ENCODE data around the gene PER1.
"Not testable (repeated sequence)": the region's sequence is repeated elsewhere in the genome, so short reads cannot be mapped to it uniquely, and the experiment has no call there.

The PER1 gene

DNA sequence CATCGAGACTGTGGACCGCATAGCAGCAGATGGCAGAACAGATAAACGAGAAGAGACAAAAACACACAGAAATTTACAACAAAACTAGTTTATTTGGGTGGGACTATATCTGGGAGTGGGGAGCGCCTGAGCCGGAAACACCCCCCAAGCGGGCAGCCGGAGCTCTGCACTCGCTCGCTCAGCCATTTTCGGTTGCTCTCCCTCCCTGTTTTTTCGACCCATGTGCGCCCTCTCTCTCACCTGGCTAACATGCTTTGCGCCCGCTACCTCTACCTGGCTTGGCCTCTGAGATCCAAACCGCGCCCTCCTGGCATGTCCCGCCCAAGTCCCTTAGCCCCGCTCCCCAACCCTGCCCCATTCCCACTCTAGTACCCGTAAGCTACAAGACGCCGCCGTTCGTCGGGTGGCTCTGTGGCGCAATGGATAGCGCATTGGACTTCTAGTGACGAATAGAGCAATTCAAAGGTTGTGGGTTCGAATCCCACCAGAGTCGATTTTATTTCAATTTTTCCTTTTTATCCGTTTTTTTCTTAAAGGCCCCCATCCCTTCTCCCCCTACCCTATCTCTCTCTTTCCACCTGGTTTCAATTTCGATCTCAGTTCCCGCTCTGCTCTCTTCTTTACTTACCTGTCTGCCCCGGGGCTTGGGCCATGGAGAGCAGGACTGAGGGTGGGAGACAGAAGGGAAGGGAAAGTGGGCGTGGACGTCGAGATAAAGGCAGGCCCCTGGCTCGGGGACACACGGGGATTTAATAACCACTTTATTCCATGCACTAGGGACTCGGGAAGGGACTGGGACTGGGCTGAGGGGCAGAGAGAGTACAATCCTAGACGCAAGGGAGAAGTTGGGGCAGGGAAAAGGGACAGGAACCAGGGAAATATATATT is 31.4 kb downstream of the PER1 start:
- peak; percentile 60 for DNase-seq

DNA sequence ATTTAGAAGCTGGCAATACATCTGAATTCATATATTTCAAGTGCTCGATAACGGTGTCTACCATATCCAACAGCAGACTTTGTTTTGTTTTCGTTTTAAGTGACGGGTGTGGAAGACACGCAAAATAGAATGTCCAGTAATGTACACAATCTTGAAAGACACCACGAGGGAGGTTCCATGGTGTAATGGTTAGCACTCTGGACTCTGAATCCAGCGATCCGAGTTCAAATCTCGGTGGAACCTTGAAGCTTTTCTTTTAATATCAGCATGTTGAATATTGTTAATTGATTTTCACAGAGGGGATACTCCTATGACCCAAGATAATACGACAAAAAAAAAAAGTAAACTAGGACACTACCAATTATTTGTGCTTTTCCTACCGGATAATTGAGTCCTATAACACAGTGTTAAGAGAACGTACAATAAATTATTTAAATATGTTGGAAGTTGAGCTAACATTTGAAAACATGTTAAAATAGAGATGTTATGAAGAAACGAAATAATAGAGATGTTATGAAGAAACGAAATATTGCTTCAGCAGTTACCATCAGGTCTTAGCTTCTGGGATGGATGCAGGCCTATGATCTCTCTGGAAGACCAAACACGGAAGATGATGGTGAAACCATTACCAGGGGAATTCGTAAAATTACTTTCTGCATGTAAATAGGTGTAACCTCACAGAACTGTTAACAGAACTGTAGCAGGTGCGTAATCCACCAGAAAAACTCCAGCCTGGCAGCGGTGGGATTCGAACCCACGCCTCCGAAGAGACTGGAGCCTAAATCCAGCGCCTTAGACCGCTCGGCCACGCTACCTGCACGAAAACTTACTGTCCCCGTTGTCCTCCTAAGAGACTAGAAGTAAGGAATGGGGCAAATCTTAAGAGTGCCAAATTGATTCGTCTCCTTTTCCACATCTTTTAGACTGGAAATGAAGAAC is 32.4 kb downstream of the PER1 start:
- DNase-seq: peak; percentile 78

GRCh38 chr17:8118769-8119580 is 33.2 kb downstream of the PER1 start:
- peak; percentile 76 for DNase-seq

- no peak for DNase-seq
Observed at GRCh38 chr17:8117980-8118768, 34.0 kb downstream of the PER1 start, which contains the start of gene ALOXE3. ALOXE3 (minus strand) TSS chr17:8118514; CDS start chr17:8117990, 524 bp downstream.

GRCh38 chr17:8117367-8117979 is 34.7 kb downstream of the PER1 start:
- no peak for DNase-seq

- no peak for DNase-seq
Observed at GRCh38 chr17:8116776-8117175, 35.4 kb downstream of the PER1 start.

GRCh38 chr17:8110907-8111306 is 41.3 kb downstream of the PER1 start:
- no peak for DNase-seq

- no peak for DNase-seq
Observed at GRCh38 chr17:8110456-8110804, 41.8 kb downstream of the PER1 start.

DNA sequence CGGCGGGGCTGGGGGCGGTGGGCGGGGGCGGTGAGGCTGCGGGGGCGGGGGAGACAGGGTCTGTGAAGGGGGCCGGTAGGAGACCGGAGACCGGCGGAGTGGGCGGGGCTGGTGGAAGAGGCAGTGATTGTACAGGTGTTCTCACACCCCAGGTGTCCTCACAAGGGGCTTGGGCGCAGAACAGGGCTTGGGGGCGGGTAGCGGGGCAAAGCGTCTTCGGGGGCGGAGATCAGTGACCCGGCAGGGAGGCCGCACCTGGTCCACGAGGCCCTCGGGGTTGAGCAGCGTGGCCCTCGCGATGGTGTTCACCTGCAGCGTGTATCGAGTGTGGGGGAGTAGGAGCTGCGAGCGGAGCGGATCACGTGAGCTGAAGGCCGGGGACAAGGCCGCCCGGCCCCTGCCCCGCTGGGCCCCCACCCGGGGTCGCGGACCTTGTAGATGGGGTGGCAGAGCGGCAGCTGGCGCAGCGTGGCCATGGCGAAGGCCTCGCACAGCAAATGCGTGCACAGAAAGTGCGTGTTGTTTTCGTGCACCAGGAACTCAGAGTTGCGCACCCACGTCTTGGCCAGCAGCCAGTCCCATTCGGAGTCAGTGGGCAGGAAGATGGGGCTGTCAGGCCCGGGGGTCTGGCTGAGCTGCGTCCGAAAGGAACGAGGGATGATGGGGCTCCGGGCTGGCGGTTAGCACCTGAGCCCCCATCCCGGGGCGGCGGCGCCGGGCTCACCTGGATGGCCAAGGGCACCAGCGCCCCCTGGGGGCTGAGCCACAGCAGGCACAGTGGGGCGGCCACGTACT is 42.3 kb downstream of the PER1 start:
- DNase-seq: no peak

DNA sequence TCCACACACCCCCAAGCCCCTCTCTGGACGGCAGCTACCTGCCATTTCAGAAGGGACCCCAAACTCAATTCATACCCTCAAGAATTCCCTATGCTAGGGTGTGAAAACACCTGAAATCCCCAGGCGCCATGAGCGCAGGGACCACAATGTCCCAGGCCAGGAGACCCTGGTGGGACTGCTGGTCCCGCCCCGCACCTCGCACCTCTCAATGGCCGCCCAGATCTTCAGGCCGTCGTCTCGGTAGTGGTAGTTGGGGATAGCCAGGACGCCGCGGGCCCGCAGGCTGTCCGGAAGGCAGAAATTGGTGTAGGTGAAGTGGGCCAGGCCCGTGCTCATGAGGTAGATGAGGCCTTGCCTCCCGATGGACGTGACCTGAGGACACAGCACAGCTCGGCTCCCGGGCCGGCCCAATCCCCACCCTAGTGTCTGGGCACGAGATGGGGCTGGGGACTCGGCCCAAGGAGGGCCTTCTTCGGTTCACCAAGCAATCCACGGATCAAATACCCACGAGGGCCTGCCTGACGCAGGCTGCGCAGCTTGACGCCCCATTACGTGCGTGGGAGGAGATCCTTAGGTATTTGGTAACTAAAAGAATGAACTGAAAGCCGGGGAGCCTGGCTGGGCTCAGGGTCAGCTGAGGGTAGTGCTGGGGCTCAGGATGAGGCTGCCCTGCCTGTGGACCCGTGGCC is 43.1 kb downstream of the PER1 start:
- DNase-seq: no peak

- not testable (repeated sequence) for DNase-seq
Observed at GRCh38 chr17:8106980-8107379, 45.2 kb downstream of the PER1 start.

DNA sequence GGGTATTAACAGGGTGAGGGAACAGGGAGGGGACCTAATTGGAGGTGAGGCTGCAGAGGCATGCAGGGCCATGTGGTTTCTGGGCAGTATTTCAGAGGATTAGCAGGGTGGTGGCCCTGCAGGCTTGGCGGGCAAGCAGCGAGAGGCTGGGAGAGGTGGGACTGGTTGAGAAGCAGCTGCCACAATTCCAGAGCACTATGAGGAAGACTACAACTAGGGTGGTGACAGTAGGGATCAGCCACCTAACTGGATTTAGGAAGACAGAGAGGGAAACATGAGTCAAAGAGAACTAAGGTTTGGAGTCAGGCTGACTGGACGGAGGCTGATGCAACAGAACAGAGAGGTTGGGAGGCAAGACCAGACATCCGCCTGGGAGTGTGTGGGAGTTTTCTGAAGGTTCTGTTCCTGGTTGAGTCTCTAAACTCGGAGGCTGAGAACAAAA is 46.2 kb downstream of the PER1 start:
- DNase-seq: no peak

GRCh38 chr17:8104911-8105310 is 47.3 kb downstream of the PER1 start:
- no peak for DNase-seq

DNA sequence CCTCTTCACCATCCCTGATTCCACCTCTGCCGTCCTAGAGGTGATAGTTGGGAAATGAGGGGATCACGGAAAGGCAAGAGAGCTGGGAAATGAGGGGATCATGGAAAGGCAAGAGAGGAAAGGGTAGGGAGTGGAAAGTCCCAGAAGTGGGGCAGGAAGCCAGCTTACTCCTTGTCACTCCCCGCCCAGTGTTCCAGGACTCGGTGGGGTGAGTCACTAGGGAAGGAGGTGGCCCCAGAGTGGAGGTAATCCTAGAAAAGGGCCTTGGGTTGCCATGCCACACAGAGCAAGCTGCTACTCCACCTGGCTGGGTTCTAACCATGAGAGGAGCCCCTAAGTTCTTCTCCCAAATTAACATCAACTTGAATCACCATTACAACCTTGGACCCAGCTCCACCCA is 48.7 kb downstream of the PER1 start:
- no peak for DNase-seq

DNA sequence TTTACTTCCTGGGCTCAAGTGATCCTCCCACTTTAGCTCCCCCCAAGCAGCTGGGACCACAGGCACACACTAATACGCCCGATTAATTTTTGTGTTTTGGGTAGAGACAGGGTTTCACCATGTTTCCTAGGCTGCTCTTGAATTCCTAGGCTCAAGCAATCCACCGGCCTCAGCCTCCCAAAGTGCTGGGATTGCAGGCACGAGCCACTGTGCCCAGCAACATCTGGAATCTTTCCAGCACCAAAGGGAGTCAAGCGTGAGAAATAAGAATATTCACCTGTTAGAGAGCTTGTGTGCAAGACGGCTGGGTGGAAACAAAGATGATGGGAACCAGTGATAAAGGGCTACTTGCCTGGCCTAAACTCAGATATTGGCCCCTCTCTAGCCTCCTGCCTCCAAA is 50.5 kb downstream of the PER1 start:
- peak; percentile 66 for DNase-seq

- DNase-seq: no peak
Observed at GRCh38 chr17:8100763-8101162, 51.4 kb downstream of the PER1 start.

DNA sequence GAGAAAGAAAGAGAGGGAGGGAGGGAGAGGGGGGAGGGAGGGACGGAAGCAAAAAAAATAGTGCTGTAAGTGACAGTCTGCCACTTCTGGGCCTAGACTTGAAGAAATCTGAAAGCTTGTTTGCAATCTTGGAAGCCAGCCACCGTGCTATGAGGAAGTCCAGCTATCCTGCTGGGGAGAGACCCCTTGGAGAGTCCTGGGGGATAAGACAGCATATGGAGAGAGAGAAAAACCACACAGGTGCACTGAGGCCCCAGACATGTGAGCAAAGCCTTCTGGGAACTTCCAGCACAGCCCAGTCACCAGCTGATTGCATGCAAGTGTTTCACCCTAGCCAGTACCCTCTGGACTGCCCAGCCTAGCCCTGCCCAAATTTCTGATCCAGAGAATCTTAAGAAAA is 52.1 kb downstream of the PER1 start:
- no peak for DNase-seq

- DNase-seq: no peak
Observed at GRCh38 chr17:8096541-8096940, 55.7 kb downstream of the PER1 start.

- no peak for DNase-seq
Observed at GRCh38 chr17:8095361-8095760, 56.8 kb downstream of the PER1 start.

Data from DMS79 (cell line).